CD8-positive, alpha-beta memory T cell (primary cell): ENCODE results near the gene STK38L. TPM values are rescaled to one million over a fixed set of nuclear protein-coding genes. Genes with fewer than 3 reads are reported as not detected.

Experiments used
- CTCF ChIA-PET: fragments of 350-600 bp; sonication (Branson Sonifier 250); formaldehyde crosslinking; loops from one replicate; lab custom pipeline; 2021; ENCODE audit warnings: antibody characterized with exemption; lab: Charles Lee
- POLR2A ChIA-PET: fragments of 350-600 bp; sonication (Branson Sonifier 250); formaldehyde crosslinking; loops from one replicate; lab custom pipeline; 2021; ENCODE audit warnings: antibody characterized with exemption; lab: Charles Lee
- DNase-seq, 5 donors: peaks; one replicate each; pipeline versions ENCODE4 v3.0.0 to v3.0.0-alpha.2; 2020 to 2022; ENCODE audit warnings: mixed read lengths in 1 of 5
- H3K27ac ChIP-seq: one replicate; pipeline ENCODE4 v1.7.0; 2013; ENCODE audit warnings: low read depth, mild to moderate bottlenecking, low read length, moderate library complexity
- H3K27me3 ChIP-seq: 2 replicates; pipeline ENCODE4 v1.7.0; 2013; ENCODE audit warnings: low read length, mild to moderate bottlenecking; ENCODE audit not compliant: insufficient read depth, poor library complexity, severe bottlenecking
- H3K36me3 ChIP-seq: 2 replicates; pipeline ENCODE4 v1.7.0; 2013; ENCODE audit warnings: mild to moderate bottlenecking, low read length, moderate library complexity; ENCODE audit not compliant: insufficient read depth
- H3K4me1 ChIP-seq: 2 replicates; pipeline ENCODE4 v1.7.0; 2013; ENCODE audit warnings: mild to moderate bottlenecking, low read length, moderate library complexity; ENCODE audit not compliant: insufficient read depth
- H3K4me3 ChIP-seq: 2 replicates; pipeline ENCODE4 v1.7.0; 2013; ENCODE audit warnings: mild to moderate bottlenecking, low read length
- H3K9me3 ChIP-seq: 2 replicates; pipeline ENCODE4 v1.7.0; 2013; ENCODE audit warnings: mild to moderate bottlenecking, low read length
- H3K27ac Mint-ChIP-seq, 8 donors: one replicate each; pipeline ENCODE4 v1.8.0; 2020 to 2021; ENCODE audit warnings: mixed read lengths in 8 of 8, mild to moderate bottlenecking in 6 of 8, inconsistent platforms in 3 of 8, moderate library complexity in 3 of 8
- H3K27me3 Mint-ChIP-seq, 2 donors: one replicate each; pipeline ENCODE4 v1.8.0; 2020 to 2021; ENCODE audit warnings: mixed read lengths in 2 of 2, mild to moderate bottlenecking in 1 of 2, moderate library complexity in 1 of 2
- H3K36me3 Mint-ChIP-seq, 3 donors: one replicate each; pipeline ENCODE4 v1.8.0; 2020 to 2021; ENCODE audit warnings: mixed read lengths in 3 of 3, inconsistent platforms in 1 of 3, mild to moderate bottlenecking in 1 of 3
- H3K4me1 Mint-ChIP-seq, 3 donors: one replicate each; pipeline ENCODE4 v1.8.0; 2020 to 2021; ENCODE audit warnings: mixed read lengths in 3 of 3, inconsistent platforms in 1 of 3, mild to moderate bottlenecking in 1 of 3
- H3K4me3 Mint-ChIP-seq, 7 donors: one replicate each; pipeline ENCODE4 v1.8.0; 2020 to 2021; ENCODE audit warnings: mixed read lengths in 7 of 7, mild to moderate bottlenecking in 6 of 7, moderate library complexity in 4 of 7, inconsistent platforms in 2 of 7
- H3K9me3 Mint-ChIP-seq, 5 donors: one replicate each; pipeline ENCODE4 v1.8.0; 2020 to 2022; ENCODE audit warnings: mixed read lengths in 5 of 5, mild to moderate bottlenecking in 3 of 5, moderate library complexity in 2 of 5, inconsistent platforms in 1 of 5
- polyA plus RNA-seq: library from polyadenylated mRNA; unstranded; fragments of 300-500 nt; fragmentation: Illumina TruSeq; gene quantifications from one replicate; pipeline ENCODE4 v1.2.3, GENCODE V29; 2021
- total RNA-seq, 2 experiments: library from RNA; stranded (reverse); gene quantifications; one replicate each; pipeline ENCODE4 v1.2.3, GENCODE V29; 2021

STK38L gene
- total and polyA plus RNA-seq, 3 experiments from 2014 or later = 7.1 to 27.7 (median 23.1) TPM

GRCh38 chr12:27309995-27310315 lies 65.9 kb downstream of the STK38L start:
- ChIA-PET CTCF (no interaction called here), POLR2A (no interaction called here)
- Mint-ChIP-seq H3K4me3 (no peak overlapping the region), H3K9me3 (no peaks in the 10 kb centered on the region), H3K4me1 (no peaks in the 10 kb centered on the region), H3K27me3 (no peaks in the 10 kb centered on the region), H3K36me3 (peaks cover 4 to 50% (median 16%) of the 10 kb centered on the region in 3 donors), H3K27ac (peak overlapping the region in 1 of 8 donors; percentile 9)
- Histone ChIP-seq H3K27me3 (no peaks in the 10 kb centered on the region), H3K4me1 (no peaks in the 10 kb centered on the region), H3K27ac (no peak overlapping the region), H3K4me3 (no peak overlapping the region), H3K36me3 (peaks cover 13% of the 10 kb centered on the region), H3K9me3 (no peaks in the 10 kb centered on the region)
- no peak for DNase-seq

- ChIA-PET POLR2A (interaction anchor here (0.6 kb wide), 1 partner anchor 301 kb away, joined by 4 read pairs; no protein-coding TSS in a partner anchor), CTCF (no interaction called here)
Observed at GRCh38 chr12:27316947-27317346, 72.9 kb downstream of the STK38L start.

GRCh38 chr12:27319409-27319808 lies 75.3 kb downstream of the STK38L start:
- Histone ChIP-seq H3K27me3 (no peaks in the 10 kb centered on the region), H3K4me1 (no peaks in the 10 kb centered on the region), H3K36me3 (no peaks in the 10 kb centered on the region), H3K9me3 (no peaks in the 10 kb centered on the region), H3K27ac (no peak overlapping the region), H3K4me3 (no peak overlapping the region)
- H3K27me3 Mint-ChIP-seq = no peaks in the 10 kb centered on the region
- no peaks in the 10 kb centered on the region for H3K9me3 Mint-ChIP-seq
- H3K4me3 Mint-ChIP-seq = no peak overlapping the region
- no peak overlapping the region for H3K27ac Mint-ChIP-seq
- ChIA-PET POLR2A (no interaction called here), CTCF (no interaction called here)
- no peaks in the 10 kb centered on the region for H3K4me1 Mint-ChIP-seq
- peaks cover 8 to 65% (median 20%) of the 10 kb centered on the region in 3 donors for H3K36me3 Mint-ChIP-seq
- no peak for DNase-seq

More at GRCh38 chr12:27316947-27317346, 72.9 kb downstream of the STK38L start:
- Mint-ChIP-seq H3K9me3 (no peaks in the 10 kb centered on the region), H3K4me1 (no peaks in the 10 kb centered on the region), H3K27ac (no peak overlapping the region), H3K27me3 (no peaks in the 10 kb centered on the region), H3K4me3 (no peak overlapping the region), H3K36me3 (peaks cover 8 to 68% (median 18%) of the 10 kb centered on the region in 3 donors)
- H3K27ac ChIP-seq = no peak overlapping the region
- H3K4me3 ChIP-seq = no peak overlapping the region
- H3K9me3 ChIP-seq = no peaks in the 10 kb centered on the region
- H3K36me3 ChIP-seq = no peaks in the 10 kb centered on the region
- H3K4me1 ChIP-seq = no peaks in the 10 kb centered on the region
- H3K27me3 ChIP-seq = no peaks in the 10 kb centered on the region
- no peak for DNase-seq

GRCh38 chr12:27319848-27320247 lies 75.8 kb downstream of the STK38L start:
- no peak overlapping the region for H3K27ac ChIP-seq
- Mint-ChIP-seq H3K27ac (no peak overlapping the region), H3K4me3 (no peak overlapping the region), H3K36me3 (peaks cover 8 to 62% (median 16%) of the 10 kb centered on the region in 3 donors), H3K27me3 (no peaks in the 10 kb centered on the region), H3K9me3 (no peaks in the 10 kb centered on the region), H3K4me1 (no peaks in the 10 kb centered on the region)
- DNase-seq = no peak
- no peaks in the 10 kb centered on the region for H3K27me3 ChIP-seq
- no peaks in the 10 kb centered on the region for H3K4me1 ChIP-seq
- ChIA-PET POLR2A (no interaction called here), CTCF (interaction anchor here (1.5 kb wide), 1 partner anchor 13 kb away, joined by 6 read pairs; no protein-coding TSS in a partner anchor)
- no peak overlapping the region for H3K4me3 ChIP-seq
- H3K36me3 ChIP-seq = no peaks in the 10 kb centered on the region
- H3K9me3 ChIP-seq = no peaks in the 10 kb centered on the region

GRCh38 chr12:27324530-27324929 lies 80.4 kb downstream of the STK38L start:
- H3K27me3 ChIP-seq = no peaks in the 10 kb centered on the region
- no peak overlapping the region for H3K4me3 ChIP-seq
- Mint-ChIP-seq H3K36me3 (peaks cover 9 to 36% (median 13%) of the 10 kb centered on the region in 3 donors), H3K27ac (no peak overlapping the region), H3K27me3 (no peaks in the 10 kb centered on the region), H3K9me3 (no peaks in the 10 kb centered on the region), H3K4me1 (no peaks in the 10 kb centered on the region), H3K4me3 (no peak overlapping the region)
- H3K36me3 ChIP-seq = no peaks in the 10 kb centered on the region
- ChIA-PET POLR2A (no interaction called here), CTCF (interaction anchor here (1.2 kb wide), 1 partner anchor 11 kb away, joined by 3 read pairs; no protein-coding TSS in a partner anchor)
- no peaks in the 10 kb centered on the region for H3K9me3 ChIP-seq
- DNase-seq = no peak
- no peaks in the 10 kb centered on the region for H3K4me1 ChIP-seq
- no peak overlapping the region for H3K27ac ChIP-seq

- H3K4me1 ChIP-seq = peaks cover 11% of the 10 kb centered on the region
- peaks cover 23 to 45% of the 10 kb centered on the region in 2 donors for H3K27me3 Mint-ChIP-seq
- H3K9me3 ChIP-seq = no peaks in the 10 kb centered on the region
- POLR2A ChIA-PET = no interaction called here
- H3K36me3 Mint-ChIP-seq = peaks cover 6 to 8% (median 7%) of the 10 kb centered on the region in 3 donors
- H3K9me3 Mint-ChIP-seq = no peaks in the 10 kb centered on the region
- H3K4me3 Mint-ChIP-seq = peak overlapping the region in 1 of 7 donors; percentile 44
- CTCF ChIA-PET = interaction anchor here (1.6 kb wide), 1 partner anchor 10 kb away, joined by 4 read pairs; no protein-coding TSS in a partner anchor
- no peak overlapping the region for H3K27ac ChIP-seq
- DNase-seq = no peak
- peaks cover 29% of the 10 kb centered on the region for H3K27me3 ChIP-seq
- H3K27ac Mint-ChIP-seq = peak overlapping the region in 1 of 8 donors; percentile 7
- no peak overlapping the region for H3K4me3 ChIP-seq
- H3K36me3 ChIP-seq = no peaks in the 10 kb centered on the region
- H3K4me1 Mint-ChIP-seq = peaks cover 18 to 24% (median 22%) of the 10 kb centered on the region in 3 donors
Observed at GRCh38 chr12:27330846-27331245, 86.8 kb downstream of the STK38L start.

GRCh38 chr12:27331291-27331926 lies 87.3 kb downstream of the STK38L start:
- Histone ChIP-seq H3K4me1 (peaks cover 11% of the 10 kb centered on the region), H3K4me3 (no peak overlapping the region), H3K27ac (no peak overlapping the region), H3K9me3 (no peaks in the 10 kb centered on the region), H3K36me3 (no peaks in the 10 kb centered on the region), H3K27me3 (peaks cover 29% of the 10 kb centered on the region)
- CTCF ChIA-PET = interaction anchor here (1.6 kb wide), 1 partner anchor 9 kb away, joined by 4 read pairs; no protein-coding TSS in a partner anchor
- peaks cover 23 to 51% of the 10 kb centered on the region in 2 donors for H3K27me3 Mint-ChIP-seq
- peaks cover 6 to 8% (median 7%) of the 10 kb centered on the region in 3 donors for H3K36me3 Mint-ChIP-seq
- no peak for DNase-seq
- peak overlapping the region in 4 of 7 donors; percentile 1 to 62 (median 32) for H3K4me3 Mint-ChIP-seq
- H3K27ac Mint-ChIP-seq = peak overlapping the region in 1 of 8 donors; percentile 7
- no peaks in the 10 kb centered on the region for H3K9me3 Mint-ChIP-seq
- POLR2A ChIA-PET = no interaction called here
- H3K4me1 Mint-ChIP-seq = peaks cover 18 to 24% (median 22%) of the 10 kb centered on the region in 3 donors

- no peak overlapping the region for H3K27ac ChIP-seq
- POLR2A ChIA-PET = no interaction called here
- no peak for DNase-seq
- CTCF ChIA-PET = interaction anchor here (1.6 kb wide), 1 partner anchor 9 kb away, joined by 4 read pairs; no protein-coding TSS in a partner anchor
- H3K36me3 ChIP-seq = no peaks in the 10 kb centered on the region
- Mint-ChIP-seq H3K9me3 (no peaks in the 10 kb centered on the region), H3K4me3 (peak overlapping the region; percentile 25 to 79 (median 68)), H3K27me3 (peaks cover 23 to 51% of the 10 kb centered on the region in 2 donors), H3K4me1 (peaks cover 18 to 24% (median 22%) of the 10 kb centered on the region in 3 donors), H3K36me3 (peaks cover 4 to 6% (median 6%) of the 10 kb centered on the region in 3 donors), H3K27ac (peak overlapping the region in 1 of 8 donors; percentile 26)
- peaks cover 29% of the 10 kb centered on the region for H3K27me3 ChIP-seq
- H3K4me3 ChIP-seq = no peak overlapping the region
- peaks cover 11% of the 10 kb centered on the region for H3K4me1 ChIP-seq
- H3K9me3 ChIP-seq = no peaks in the 10 kb centered on the region
Observed at GRCh38 chr12:27331927-27332324, 87.8 kb downstream of the STK38L start.
